Ammon's horn (tissue), 1 donor: ENCODE data around the gene LRP1.
"Not testable (repeated sequence)": the region's sequence is repeated elsewhere in the genome, so short reads cannot be mapped to it uniquely, and the experiment has no call there.

Source experiments
- DNase-seq: peaks from one replicate; pipeline ENCODE4 v3.0.0-alpha.2; 2016; ENCODE audit warnings: low spot score

The LRP1 gene

GRCh38 chr12:57112492-57113294 lies 15.6 kb upstream of the LRP1 start:
- peak; percentile 87 for DNase-seq

GRCh38 chr12:57116580-57117281 lies 11.6 kb upstream of the LRP1 start:
- DNase-seq, result no peak

GRCh38 chr12:57118711-57119271 lies 9.5 kb upstream of the LRP1 start:
- DNase-seq, result no peak

- DNase-seq, result no peak
Measured at GRCh38 chr12:57119294-57120085, 8.8 kb upstream of the LRP1 start.

GRCh38 chr12:57120718-57121117 lies 7.6 kb upstream of the LRP1 start:
- not testable (repeated sequence) for DNase-seq

GRCh38 chr12:57123813-57124212 lies 4.5 kb upstream of the LRP1 start:
- DNase-seq, result no peak

- peak; percentile 88 for DNase-seq
Measured at GRCh38 chr12:57124261-57124877, 3.9 kb upstream of the LRP1 start.

- DNase-seq, result no peak
Measured at GRCh38 chr12:57126061-57126460, 2.2 kb upstream of the LRP1 start.

- no peak for DNase-seq
Measured at GRCh38 chr12:57126561-57126960, 1.7 kb upstream of the LRP1 start.

- no peak for DNase-seq
Measured at GRCh38 chr12:57127101-57127725, 1.1 kb upstream of the LRP1 start.

- no peak for DNase-seq
Measured at GRCh38 chr12:57128519-57129247, 400 bp downstream of the LRP1 start.

- DNase-seq, result no peak
Measured at GRCh38 chr12:57129321-57129842, 1.1 kb downstream of the LRP1 start.

GRCh38 chr12:57129889-57130288 lies 1.6 kb downstream of the LRP1 start:
- no peak for DNase-seq

GRCh38 chr12:57130941-57131340 lies 2.7 kb downstream of the LRP1 start:
- DNase-seq, result no peak

- no peak for DNase-seq
Measured at GRCh38 chr12:57131896-57132744, 3.8 kb downstream of the LRP1 start.

- DNase-seq, result no peak
Measured at GRCh38 chr12:57133013-57133569, 4.8 kb downstream of the LRP1 start.

GRCh38 chr12:57133916-57134315 lies 5.6 kb downstream of the LRP1 start:
- peak; percentile 65 for DNase-seq

- DNase-seq, result no peak
Measured at GRCh38 chr12:57134949-57135348, 6.7 kb downstream of the LRP1 start.
